ENCODE data around the gene CAV2. TPM values are rescaled to one million over a fixed set of nuclear protein-coding genes. Genes with fewer than 3 reads are reported as not detected.

The CAV2 gene
- total and polyA plus RNA-seq, 2 experiments from 2014 or later = 9.9 to 17.4 TPM

GRCh38 chr7:116548506-116548905, 49.0 kb downstream of the CAV2 start:
- no peaks in the 10 kb centered on the region for H3K9me3 ChIP-seq (ENCODE audit: low read depth)
- no peak overlapping the region for H3K4me3 ChIP-seq
- H3K4me1 ChIP-seq (ENCODE audit: low read depth) = no peaks in the 10 kb centered on the region
- H3K36me3 ChIP-seq = no peaks in the 10 kb centered on the region
- TF ChIP-seq, protein P1, sequence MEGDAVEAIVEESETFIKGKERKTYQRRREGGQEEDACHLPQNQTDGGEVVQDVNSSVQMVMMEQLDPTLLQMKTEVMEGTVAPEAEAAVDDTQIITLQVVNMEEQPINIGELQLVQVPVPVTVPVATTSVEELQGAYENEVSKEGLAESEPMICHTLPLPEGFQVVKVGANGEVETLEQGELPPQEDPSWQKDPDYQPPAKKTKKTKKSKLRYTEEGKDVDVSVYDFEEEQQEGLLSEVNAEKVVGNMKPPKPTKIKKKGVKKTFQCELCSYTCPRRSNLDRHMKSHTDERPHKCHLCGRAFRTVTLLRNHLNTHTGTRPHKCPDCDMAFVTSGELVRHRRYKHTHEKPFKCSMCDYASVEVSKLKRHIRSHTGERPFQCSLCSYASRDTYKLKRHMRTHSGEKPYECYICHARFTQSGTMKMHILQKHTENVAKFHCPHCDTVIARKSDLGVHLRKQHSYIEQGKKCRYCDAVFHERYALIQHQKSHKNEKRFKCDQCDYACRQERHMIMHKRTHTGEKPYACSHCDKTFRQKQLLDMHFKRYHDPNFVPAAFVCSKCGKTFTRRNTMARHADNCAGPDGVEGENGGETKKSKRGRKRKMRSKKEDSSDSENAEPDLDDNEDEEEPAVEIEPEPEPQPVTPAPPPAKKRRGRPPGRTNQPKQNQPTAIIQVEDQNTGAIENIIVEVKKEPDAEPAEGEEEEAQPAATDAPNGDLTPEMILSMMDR (IDR thresholded peaks at IDR 0.05; ENCODE audit: low read depth, low read length) = no peak
- no peak for DNase-seq (ENCODE audit: low read depth in 1 of 2, low spot score in 1 of 2)
- H3K27ac ChIP-seq = no peak overlapping the region
- H3K27me3 ChIP-seq = no peaks in the 10 kb centered on the region

- no peaks in the 10 kb centered on the region for H3K27me3 ChIP-seq
- H3K4me3 ChIP-seq = no peak overlapping the region
- no peaks in the 10 kb centered on the region for H3K4me1 ChIP-seq (ENCODE audit: low read depth)
- no peak overlapping the region for H3K27ac ChIP-seq
- H3K9me3 ChIP-seq (ENCODE audit: low read depth) = no peaks in the 10 kb centered on the region
- TF ChIP-seq, protein P1 (IDR thresholded peaks at IDR 0.05; ENCODE audit: low read depth, low read length) = no peak
- H3K36me3 ChIP-seq = no peaks in the 10 kb centered on the region
- DNase-seq (ENCODE audit: low read depth in 1 of 2, low spot score in 1 of 2) = no peak
These were observed 49.8 kb downstream of the CAV2 start for GRCh38 chr7:116549370-116549769.

DNA sequence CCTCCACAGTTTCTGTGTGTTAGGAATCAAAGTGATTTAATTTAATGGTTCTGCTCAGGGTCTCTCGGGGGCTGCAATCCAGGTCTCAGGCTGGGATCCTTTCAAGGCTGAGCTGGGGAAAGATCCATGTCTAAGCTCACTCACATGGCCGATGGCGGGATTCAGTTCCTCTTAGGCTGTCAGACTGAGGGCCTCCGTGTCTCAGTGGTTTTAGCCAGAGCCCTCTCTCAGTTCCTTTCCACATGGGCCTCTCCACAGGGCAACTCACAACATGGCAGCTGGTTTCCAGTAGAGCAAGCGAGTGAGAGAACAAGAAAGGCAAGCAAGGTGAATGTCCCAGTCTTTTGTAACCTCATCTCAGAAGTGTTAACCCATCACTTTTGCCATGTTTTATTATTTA, 52.2 kb downstream of the CAV2 start:
- Histone ChIP-seq H3K27me3 (no peaks in the 10 kb centered on the region), H3K27ac (no peak overlapping the region), H3K4me1 (ENCODE audit: low read depth) (no peaks in the 10 kb centered on the region), H3K4me3 (no peak overlapping the region), H3K9me3 (ENCODE audit: low read depth) (no peaks in the 10 kb centered on the region), H3K36me3 (no peaks in the 10 kb centered on the region)
- no peak for DNase-seq (ENCODE audit: low read depth in 1 of 2, low spot score in 1 of 2)
- TF ChIP-seq, protein P1 (IDR thresholded peaks at IDR 0.05; ENCODE audit: low read depth, low read length) = no peak

DNA sequence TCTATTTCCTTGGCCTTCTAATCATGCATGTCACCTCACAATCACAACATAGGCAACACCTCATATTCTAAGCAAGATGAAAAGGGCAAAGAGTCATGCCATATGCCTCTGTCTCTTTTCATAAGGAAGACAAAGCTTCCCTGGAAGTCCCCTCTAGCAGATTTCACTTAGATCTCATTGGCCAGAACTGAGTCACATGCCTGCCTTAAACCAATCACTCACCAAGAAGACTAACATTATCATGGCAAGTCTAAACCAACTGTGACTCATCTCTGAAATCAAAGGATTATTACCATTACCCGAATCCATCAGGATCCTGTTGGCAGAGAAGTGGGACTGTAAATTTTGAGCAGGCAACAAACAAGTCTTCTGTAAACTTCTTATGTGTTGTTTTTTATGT, 53.1 kb downstream of the CAV2 start:
- Histone ChIP-seq H3K9me3 (ENCODE audit: low read depth) (no peaks in the 10 kb centered on the region), H3K4me1 (ENCODE audit: low read depth) (no peaks in the 10 kb centered on the region), H3K4me3 (no peak overlapping the region), H3K27me3 (no peaks in the 10 kb centered on the region), H3K27ac (no peak overlapping the region), H3K36me3 (no peaks in the 10 kb centered on the region)
- no peak for DNase-seq (ENCODE audit: low read depth in 1 of 2, low spot score in 1 of 2)
- TF ChIP-seq, protein P1 (IDR thresholded peaks at IDR 0.05; ENCODE audit: low read depth, low read length) = no peak

DNA sequence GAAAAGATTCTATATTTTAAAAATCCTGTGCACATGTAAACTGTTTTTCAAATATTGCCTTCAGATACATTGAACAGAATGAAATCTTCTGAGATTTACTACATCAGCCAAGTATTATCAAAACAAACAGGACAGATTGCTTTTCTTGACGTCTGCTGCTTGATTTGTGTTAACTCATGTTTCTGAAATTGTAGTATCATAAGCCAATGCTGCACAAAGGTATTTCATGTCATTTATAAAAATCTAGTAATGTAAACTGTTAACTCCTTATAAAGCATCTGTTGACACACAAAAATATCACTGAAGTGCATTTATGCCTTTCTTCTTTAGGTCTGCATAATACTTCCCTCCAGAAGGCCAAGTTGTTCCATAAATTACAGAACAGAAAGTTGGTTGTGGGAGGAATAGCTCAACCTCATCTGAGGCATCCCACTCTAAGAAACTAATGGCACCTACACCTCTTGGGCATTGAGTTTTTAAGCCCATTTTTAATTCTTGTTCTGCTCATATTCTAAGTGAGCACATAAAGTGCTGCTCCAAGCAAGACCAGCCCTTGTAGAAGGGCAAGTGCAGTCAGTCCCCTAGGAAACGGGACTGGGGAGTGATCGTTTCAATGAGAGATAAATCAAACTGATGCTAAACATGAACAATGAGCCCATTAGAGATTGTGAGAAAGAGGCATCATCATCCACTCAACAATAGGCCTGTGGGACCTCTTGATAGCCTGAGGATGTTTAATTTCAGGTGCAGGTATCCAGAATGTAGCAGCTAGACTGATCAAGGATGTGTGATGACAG, 53.8 kb downstream of the CAV2 start:
- Histone ChIP-seq H3K4me1 (ENCODE audit: low read depth) (no peaks in the 10 kb centered on the region), H3K4me3 (no peak overlapping the region), H3K27ac (no peak overlapping the region), H3K36me3 (no peaks in the 10 kb centered on the region), H3K9me3 (ENCODE audit: low read depth) (no peaks in the 10 kb centered on the region), H3K27me3 (no peaks in the 10 kb centered on the region)
- TF ChIP-seq, protein P1 (IDR thresholded peaks at IDR 0.05; ENCODE audit: low read depth, low read length) = no peak
- no peak for DNase-seq (ENCODE audit: low read depth in 1 of 2, low spot score in 1 of 2)
